SK-N-MC (cell line): ENCODE results near the gene THOC6.

Source experiments
- EZH2 ChIP-seq: fragments of 200-600 bp; sonication (generic); IDR thresholded peaks from one replicate; pipeline ENCODE4 v1.6.1; 2017; ENCODE audit warnings: antibody characterized with exemption
- FOXP2 ChIP-seq: optimal IDR thresholded peaks from 2 replicates; pipeline ENCODE3; 2011; ENCODE audit warnings: mild to moderate bottlenecking, moderate library complexity; ENCODE audit not compliant: insufficient read depth; ENCODE audit errors: extremely low read length, control extremely low read depth
- POLR2AphosphoS5 ChIP-seq: IDR thresholded peaks from 2 replicates; pipeline ENCODE4 v1.6.1; 2012; ENCODE audit warnings: mild to moderate bottlenecking, low read depth, low read length, borderline replicate concordance

DNA sequence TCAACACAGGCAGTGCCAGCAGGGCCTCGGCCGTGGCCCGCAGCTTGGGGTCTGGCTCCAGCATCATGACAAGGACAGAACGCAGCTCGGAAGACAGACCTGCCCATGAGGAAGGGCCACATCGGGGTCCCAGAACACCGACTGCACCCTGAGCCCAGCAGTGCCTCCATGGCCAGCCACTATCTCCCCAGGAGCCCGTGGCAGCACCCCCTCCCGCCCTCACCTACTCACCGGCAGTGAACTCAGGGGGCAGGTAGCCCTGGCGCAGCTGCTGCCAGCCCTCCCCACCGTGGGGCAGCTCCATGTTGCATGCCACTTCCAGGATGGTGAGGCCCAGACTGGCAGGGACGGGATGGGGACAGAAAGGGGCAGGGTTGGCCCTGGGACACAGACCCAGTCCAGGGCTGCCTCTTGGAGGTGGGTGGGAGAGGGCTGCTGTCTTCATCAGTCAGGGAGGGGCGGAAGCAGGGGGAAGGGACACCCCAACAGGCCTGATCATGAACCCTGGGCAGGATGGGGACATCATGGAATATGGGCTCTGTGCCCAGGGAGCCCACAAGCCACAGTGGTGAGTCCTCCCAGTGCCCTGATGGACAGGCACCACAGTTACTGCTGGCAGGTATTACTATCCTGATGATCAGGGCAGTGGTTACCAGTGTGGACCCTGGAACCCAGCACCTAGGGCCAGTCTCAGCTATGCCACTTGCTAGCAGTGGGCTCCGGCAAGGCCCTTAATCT is 49.3 kb upstream of the THOC6 start:
- TF ChIP-seq EZH2 (no peak), POLR2AphosphoS5 (no peak), FOXP2 (no peak)
